Endodermal cell (in vitro differentiated cells): ENCODE measurements around the gene SEMA3B. TPM values are rescaled to one million over a fixed set of nuclear protein-coding genes. Genes with fewer than 3 reads are reported as not detected.

Experiments
- DNase-seq: peaks from one replicate; pipeline ENCODE4 v3.0.0-alpha.2; 2017
- H3K27ac ChIP-seq: 2 replicates; pipeline ENCODE4 v1.5.1; 2013; ENCODE audit warnings: mild to moderate bottlenecking, low read depth, low read length, moderate library complexity
- H3K27me3 ChIP-seq: 2 replicates; pipeline ENCODE4 v1.6.1; 2013; ENCODE audit warnings: mild to moderate bottlenecking, low read length, moderate library complexity; ENCODE audit not compliant: insufficient read depth, control insufficient read depth, poor library complexity, severe bottlenecking
- H3K36me3 ChIP-seq: 2 replicates; pipeline ENCODE4 v1.7.0; 2013; ENCODE audit warnings: mild to moderate bottlenecking, low read length, moderate library complexity; ENCODE audit not compliant: control insufficient read depth, insufficient read depth
- H3K4me1 ChIP-seq: one replicate; pipeline ENCODE4 v1.7.0; 2013; ENCODE audit warnings: low read length; ENCODE audit not compliant: control insufficient read depth, insufficient read depth
- H3K4me3 ChIP-seq: 2 replicates; pipeline ENCODE4 v1.5.1; 2013; ENCODE audit warnings: mild to moderate bottlenecking, low read length, moderate library complexity
- H3K9ac ChIP-seq: 2 replicates; pipeline ENCODE4 v1.6.1; 2013; ENCODE audit warnings: mild to moderate bottlenecking, low read length, moderate library complexity; ENCODE audit not compliant: poor library complexity, severe bottlenecking; ENCODE audit errors: extremely low read depth
- H3K9me3 ChIP-seq: 2 replicates; pipeline ENCODE4 v1.6.1; 2013; ENCODE audit warnings: mild to moderate bottlenecking, low read length, moderate library complexity; ENCODE audit not compliant: control insufficient read depth
- H3K27ac Mint-ChIP-seq: 2 replicates; pipeline ENCODE4 v1.8.0; 2020; ENCODE audit warnings: mixed read lengths
- H3K27me3 Mint-ChIP-seq: 2 replicates; pipeline ENCODE4 v1.8.0; 2021; ENCODE audit warnings: mild to moderate bottlenecking, mixed read lengths; ENCODE audit not compliant: insufficient read depth
- H3K36me3 Mint-ChIP-seq: 2 replicates; pipeline ENCODE4 v1.8.0; 2020; ENCODE audit warnings: low read depth, mixed read lengths
- H3K4me1 Mint-ChIP-seq: 2 replicates; pipeline ENCODE4 v1.8.0; 2020; ENCODE audit warnings: mixed read lengths
- H3K4me3 Mint-ChIP-seq: 2 replicates; pipeline ENCODE4 v1.8.0; 2020; ENCODE audit warnings: mild to moderate bottlenecking, moderate library complexity, mixed read lengths
- H3K9me3 Mint-ChIP-seq: 2 replicates; pipeline ENCODE4 v1.8.0; 2020; ENCODE audit warnings: mild to moderate bottlenecking, mixed read lengths
- CTCF ChIP-seq: fragments of 200-600 bp; sonication (generic); conservative IDR thresholded peaks from 2 replicates; pipeline ENCODE4 v1.5.0; 2021; ENCODE audit warnings: antibody characterized with exemption, mild to moderate bottlenecking
- WGBS, 2 experiments: methylation state at CpG; one replicate each; pipeline versions ENCODE4 v1.1.5 to v1.1.7; 2013; ENCODE audit warnings: missing lambda C conversion rate in 2 of 2, mixed read lengths in 1 of 2; ENCODE audit not compliant: insufficient coverage in 1 of 2, insufficient read length in 1 of 2; 5-methylcytosine and 5-hydroxymethylcytosine counted together
- total RNA-seq, 2 donors: library from RNA; stranded (reverse); fragmentation: NEBNext Ultra II Directional in 1 of 2; extraction: Animal tissue kit (Norgen Biotek cat#: 25700) in 1 of 2; gene quantifications; 2 replicates in 1 of 2; 3 replicates in 1 of 2; pipeline ENCODE4 v1.2.1, GENCODE V29; 2021

The SEMA3B gene
- total RNA-seq, 2 donors from 2014 or later = 6.5 to 10.3 TPM

GRCh38 chr3:50289130-50289529, 20.2 kb downstream of the SEMA3B start:
- TF ChIP-seq CTCF = no peak
- peaks cover 29% of the 10 kb centered on the region for H3K36me3 ChIP-seq
- no peak for DNase-seq
- no peak overlapping the region for H3K9ac ChIP-seq
- Mint-ChIP-seq H3K4me1 (peaks cover 11% of the 10 kb centered on the region), H3K27ac (no peak overlapping the region), H3K9me3 (no peaks in the 10 kb centered on the region), H3K27me3 (no peaks in the 10 kb centered on the region), H3K4me3 (no peak overlapping the region), H3K36me3 (peaks cover 30% of the 10 kb centered on the region)
- H3K4me1 ChIP-seq = no peaks in the 10 kb centered on the region
- H3K9me3 ChIP-seq = no peaks in the 10 kb centered on the region
- no peaks in the 10 kb centered on the region for H3K27me3 ChIP-seq
- WGBS, 2 experiments = 96 to 97% methylated on average over 5 to 6 of the region's 6 CpGs
- no peak overlapping the region for H3K27ac ChIP-seq
- H3K4me3 ChIP-seq = no peak overlapping the region

GRCh38 chr3:50290161-50290641, 21.3 kb downstream of the SEMA3B start:
- Mint-ChIP-seq H3K4me3 (no peak overlapping the region), H3K27me3 (no peaks in the 10 kb centered on the region), H3K9me3 (no peaks in the 10 kb centered on the region), H3K27ac (no peak overlapping the region), H3K36me3 (peaks cover 30% of the 10 kb centered on the region), H3K4me1 (peaks cover 11% of the 10 kb centered on the region)
- peak; percentile 31 for DNase-seq
- Histone ChIP-seq H3K9me3 (no peaks in the 10 kb centered on the region), H3K4me3 (no peak overlapping the region), H3K27ac (no peak overlapping the region), H3K4me1 (no peaks in the 10 kb centered on the region), H3K9ac (no peak overlapping the region), H3K36me3 (peaks cover 29% of the 10 kb centered on the region), H3K27me3 (no peaks in the 10 kb centered on the region)
- 92 to 95% methylated on average over 12 to 16 of the region's 16 CpGs for WGBS, 2 experiments
- no peak for TF ChIP-seq CTCF

- no peaks in the 10 kb centered on the region for H3K27me3 ChIP-seq
- peaks cover 25% of the 10 kb centered on the region for H3K36me3 ChIP-seq
- no peak for TF ChIP-seq CTCF
- peak; percentile 99 for DNase-seq
- no peaks in the 10 kb centered on the region for H3K4me1 ChIP-seq
- Mint-ChIP-seq H3K36me3 (peaks cover 31% of the 10 kb centered on the region), H3K9me3 (no peaks in the 10 kb centered on the region), H3K27ac (peak within 1 kb of the TSS; percentile 98), H3K4me3 (peak within 1 kb of the TSS; percentile 74), H3K4me1 (peaks cover 11% of the 10 kb centered on the region), H3K27me3 (no peaks in the 10 kb centered on the region)
- H3K4me3 ChIP-seq = peak within 1 kb of the TSS; percentile 80
- no peaks in the 10 kb centered on the region for H3K9me3 ChIP-seq
- 5 to 7% methylated on average over 41 to 67 of the region's 67 CpGs for WGBS, 2 experiments
- peak within 1 kb of the TSS; percentile 35 for H3K27ac ChIP-seq
- H3K9ac ChIP-seq = peak within 1 kb of the TSS; percentile 57
Measured at GRCh38 chr3:50292159-50293078, 23.5 kb downstream of the SEMA3B start, which contains the start of gene IFRD2. IFRD2 (minus strand) TSS chr3:50292429; CDS start chr3:50292274, 155 bp downstream.
